ENCODE measurements around the gene OR4C11.

GRCh38 chr11:55624531-55624930, 17.1 kb upstream of the OR4C11 start:
- TF ChIP-seq, protein P1, sequence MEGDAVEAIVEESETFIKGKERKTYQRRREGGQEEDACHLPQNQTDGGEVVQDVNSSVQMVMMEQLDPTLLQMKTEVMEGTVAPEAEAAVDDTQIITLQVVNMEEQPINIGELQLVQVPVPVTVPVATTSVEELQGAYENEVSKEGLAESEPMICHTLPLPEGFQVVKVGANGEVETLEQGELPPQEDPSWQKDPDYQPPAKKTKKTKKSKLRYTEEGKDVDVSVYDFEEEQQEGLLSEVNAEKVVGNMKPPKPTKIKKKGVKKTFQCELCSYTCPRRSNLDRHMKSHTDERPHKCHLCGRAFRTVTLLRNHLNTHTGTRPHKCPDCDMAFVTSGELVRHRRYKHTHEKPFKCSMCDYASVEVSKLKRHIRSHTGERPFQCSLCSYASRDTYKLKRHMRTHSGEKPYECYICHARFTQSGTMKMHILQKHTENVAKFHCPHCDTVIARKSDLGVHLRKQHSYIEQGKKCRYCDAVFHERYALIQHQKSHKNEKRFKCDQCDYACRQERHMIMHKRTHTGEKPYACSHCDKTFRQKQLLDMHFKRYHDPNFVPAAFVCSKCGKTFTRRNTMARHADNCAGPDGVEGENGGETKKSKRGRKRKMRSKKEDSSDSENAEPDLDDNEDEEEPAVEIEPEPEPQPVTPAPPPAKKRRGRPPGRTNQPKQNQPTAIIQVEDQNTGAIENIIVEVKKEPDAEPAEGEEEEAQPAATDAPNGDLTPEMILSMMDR (IDR thresholded peaks at IDR 0.05): no peak
- TF ChIP-seq, protein P2, sequence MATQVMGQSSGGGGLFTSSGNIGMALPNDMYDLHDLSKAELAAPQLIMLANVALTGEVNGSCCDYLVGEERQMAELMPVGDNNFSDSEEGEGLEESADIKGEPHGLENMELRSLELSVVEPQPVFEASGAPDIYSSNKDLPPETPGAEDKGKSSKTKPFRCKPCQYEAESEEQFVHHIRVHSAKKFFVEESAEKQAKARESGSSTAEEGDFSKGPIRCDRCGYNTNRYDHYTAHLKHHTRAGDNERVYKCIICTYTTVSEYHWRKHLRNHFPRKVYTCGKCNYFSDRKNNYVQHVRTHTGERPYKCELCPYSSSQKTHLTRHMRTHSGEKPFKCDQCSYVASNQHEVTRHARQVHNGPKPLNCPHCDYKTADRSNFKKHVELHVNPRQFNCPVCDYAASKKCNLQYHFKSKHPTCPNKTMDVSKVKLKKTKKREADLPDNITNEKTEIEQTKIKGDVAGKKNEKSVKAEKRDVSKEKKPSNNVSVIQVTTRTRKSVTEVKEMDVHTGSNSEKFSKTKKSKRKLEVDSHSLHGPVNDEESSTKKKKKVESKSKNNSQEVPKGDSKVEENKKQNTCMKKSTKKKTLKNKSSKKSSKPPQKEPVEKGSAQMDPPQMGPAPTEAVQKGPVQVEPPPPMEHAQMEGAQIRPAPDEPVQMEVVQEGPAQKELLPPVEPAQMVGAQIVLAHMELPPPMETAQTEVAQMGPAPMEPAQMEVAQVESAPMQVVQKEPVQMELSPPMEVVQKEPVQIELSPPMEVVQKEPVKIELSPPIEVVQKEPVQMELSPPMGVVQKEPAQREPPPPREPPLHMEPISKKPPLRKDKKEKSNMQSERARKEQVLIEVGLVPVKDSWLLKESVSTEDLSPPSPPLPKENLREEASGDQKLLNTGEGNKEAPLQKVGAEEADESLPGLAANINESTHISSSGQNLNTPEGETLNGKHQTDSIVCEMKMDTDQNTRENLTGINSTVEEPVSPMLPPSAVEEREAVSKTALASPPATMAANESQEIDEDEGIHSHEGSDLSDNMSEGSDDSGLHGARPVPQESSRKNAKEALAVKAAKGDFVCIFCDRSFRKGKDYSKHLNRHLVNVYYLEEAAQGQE (IDR thresholded peaks at IDR 0.05; ENCODE audit: insufficient read depth in 1 of 2, low read depth in 2 of 2, low read length in 1 of 2): no peak
- no peak for TF ChIP-seq POLR2AphosphoS5 (IDR thresholded peaks at IDR 0.05; ENCODE audit: low read depth, low read length)
- TF ChIP-seq TCF7L2 (IDR thresholded peaks at IDR 0.05; ENCODE audit: low read depth, low read length): no peak
- no peak for TF ChIP-seq SIN3A (IDR thresholded peaks at IDR 0.05; ENCODE audit: borderline replicate concordance, insufficient read depth, low read depth, low read length)

Data from Panc1 (cell line).